Suprapubic skin (tissue), 4 donors: ENCODE results near the gene RRP36. TPM values are rescaled to one million over a fixed set of nuclear protein-coding genes. Genes with fewer than 3 reads are reported as not detected.
"Not testable (repeated sequence)": the region's sequence is repeated elsewhere in the genome, so short reads cannot be mapped to it uniquely, and the experiment has no call there.

ENCODE experiments used
- DNase-seq, 2 donors: peaks; one replicate each; pipeline ENCODE4 v3.0.0-alpha.2; 2019; ENCODE audit warnings: low spot score in 2 of 2
- H3K27ac ChIP-seq: fragments of 200-600 bp; sonication (generic); one replicate; pipeline ENCODE4 v1.5.1; 2019
- H3K27me3 ChIP-seq: fragments of 200-600 bp; sonication (generic); one replicate; pipeline ENCODE4 v1.5.1; 2019
- H3K36me3 ChIP-seq: fragments of 200-600 bp; sonication (generic); one replicate; pipeline ENCODE4 v1.5.1; 2019
- H3K4me1 ChIP-seq: fragments of 200-600 bp; sonication (generic); one replicate; pipeline ENCODE4 v1.5.1; 2019
- H3K4me3 ChIP-seq: fragments of 200-600 bp; sonication (generic); one replicate; pipeline ENCODE4 v1.5.1; 2019; ENCODE audit warnings: mild to moderate bottlenecking
- H3K9me3 ChIP-seq: fragments of 200-600 bp; sonication (generic); one replicate; pipeline ENCODE4 v1.5.1; 2019
- EP300 ChIP-seq: sonication (generic); formaldehyde crosslinking; IDR thresholded peaks from one replicate; pipeline ENCODE4 v1.6.1; 2017; ENCODE audit warnings: antibody characterized with exemption
- POLR2A ChIP-seq, 2 donors: fragments of 450-650 bp; IDR thresholded peaks; one replicate each; pipeline ENCODE4 v1.6.1; 2017; ENCODE audit warnings: antibody characterized with exemption in 2 of 2, mild to moderate bottlenecking in 2 of 2, moderate library complexity in 2 of 2
- POLR2AphosphoS5 ChIP-seq, 3 donors: sonication (generic); formaldehyde crosslinking; IDR thresholded peaks; one replicate each; pipeline ENCODE4 v1.6.1; 2017; ENCODE audit warnings: antibody characterized with exemption in 3 of 3
- WGBS: methylation state at CpG from one replicate; pipeline ENCODE4 v1.1.5; 2018; 5-methylcytosine and 5-hydroxymethylcytosine counted together
- total RNA-seq, 4 donors: library from RNA; depleted of rRNA; stranded (reverse); fragments of >200 nt; gene quantifications; one replicate each; pipeline ENCODE4 v1.1.0, GENCODE V29; 2016
- TF ChIP-seq, protein P1 (sequence below), 2 donors: fragments of 200-600 bp in 1 of 2; fragments of 450-650 bp in 1 of 2; sonication (generic) in 1 of 2; IDR thresholded peaks; one replicate each; pipeline ENCODE4 v1.5.1; 2016 to 2019; ENCODE audit warnings: antibody characterized with exemption in 2 of 2, mild to moderate bottlenecking in 1 of 2, moderate library complexity in 1 of 2

The RRP36 gene
- total RNA-seq, 4 donors from 2014 or later = 30.8 to 66.6 (median 53.6) TPM

DNA sequence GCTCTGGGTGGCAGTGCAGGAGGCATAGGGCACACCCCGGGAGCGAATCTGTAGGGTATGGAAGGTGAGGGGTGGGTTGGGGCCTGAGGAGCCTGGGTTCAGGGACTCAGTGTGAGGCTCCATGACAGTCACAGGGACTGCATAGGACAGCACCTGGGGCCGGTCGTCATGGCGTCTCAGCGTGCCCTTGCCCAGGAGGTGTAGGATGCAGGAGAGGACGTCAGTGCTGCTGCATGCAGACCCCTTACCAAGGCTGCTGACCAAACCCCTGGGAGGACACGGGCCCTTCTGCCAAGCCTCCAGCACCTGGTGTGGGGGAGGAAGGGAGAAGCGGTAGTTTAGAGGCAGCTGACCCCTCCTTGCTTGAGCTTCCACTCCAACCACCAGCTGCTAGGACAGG lies 16.3 kb downstream of the RRP36 start:
- H3K9me3 ChIP-seq = no peaks in the 10 kb centered on the region
- 86% methylated on average over 4 of the region's 9 CpGs for WGBS
- no peaks in the 10 kb centered on the region for H3K27me3 ChIP-seq
- DNase-seq = no peak
- peaks cover 76% of the 10 kb centered on the region for H3K36me3 ChIP-seq
- no peak overlapping the region for H3K27ac ChIP-seq
- no peaks in the 10 kb centered on the region for H3K4me1 ChIP-seq
- no peak overlapping the region for H3K4me3 ChIP-seq
- TF ChIP-seq POLR2A (IDR thresholded peaks at IDR 0.05) (no peak), EP300 (no peak), POLR2AphosphoS5 (IDR thresholded peaks at IDR 0.05) (no peak)
- TF ChIP-seq, protein P1, sequence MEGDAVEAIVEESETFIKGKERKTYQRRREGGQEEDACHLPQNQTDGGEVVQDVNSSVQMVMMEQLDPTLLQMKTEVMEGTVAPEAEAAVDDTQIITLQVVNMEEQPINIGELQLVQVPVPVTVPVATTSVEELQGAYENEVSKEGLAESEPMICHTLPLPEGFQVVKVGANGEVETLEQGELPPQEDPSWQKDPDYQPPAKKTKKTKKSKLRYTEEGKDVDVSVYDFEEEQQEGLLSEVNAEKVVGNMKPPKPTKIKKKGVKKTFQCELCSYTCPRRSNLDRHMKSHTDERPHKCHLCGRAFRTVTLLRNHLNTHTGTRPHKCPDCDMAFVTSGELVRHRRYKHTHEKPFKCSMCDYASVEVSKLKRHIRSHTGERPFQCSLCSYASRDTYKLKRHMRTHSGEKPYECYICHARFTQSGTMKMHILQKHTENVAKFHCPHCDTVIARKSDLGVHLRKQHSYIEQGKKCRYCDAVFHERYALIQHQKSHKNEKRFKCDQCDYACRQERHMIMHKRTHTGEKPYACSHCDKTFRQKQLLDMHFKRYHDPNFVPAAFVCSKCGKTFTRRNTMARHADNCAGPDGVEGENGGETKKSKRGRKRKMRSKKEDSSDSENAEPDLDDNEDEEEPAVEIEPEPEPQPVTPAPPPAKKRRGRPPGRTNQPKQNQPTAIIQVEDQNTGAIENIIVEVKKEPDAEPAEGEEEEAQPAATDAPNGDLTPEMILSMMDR (IDR thresholded peaks at IDR 0.05) = no peak

- no peak overlapping the region for H3K27ac ChIP-seq
- TF ChIP-seq POLR2A (IDR thresholded peaks at IDR 0.05) = no peak
- no peak for TF ChIP-seq POLR2AphosphoS5 (IDR thresholded peaks at IDR 0.05)
- TF ChIP-seq, protein P1 (IDR thresholded peaks at IDR 0.05) = no peak
- TF ChIP-seq EP300 = no peak
- H3K9me3 ChIP-seq = no peaks in the 10 kb centered on the region
- no peak overlapping the region for H3K4me3 ChIP-seq
- DNase-seq = no peak
- peaks cover 81% of the 10 kb centered on the region for H3K36me3 ChIP-seq
- H3K4me1 ChIP-seq = no peaks in the 10 kb centered on the region
- H3K27me3 ChIP-seq = no peaks in the 10 kb centered on the region
- WGBS = 77% methylated on average over 6 of the region's 9 CpGs
Measured at GRCh38 chr6:43038727-43039126, 17.3 kb downstream of the RRP36 start.

- 95% methylated on average over 14 of the region's 18 CpGs for WGBS
- no peaks in the 10 kb centered on the region for H3K27me3 ChIP-seq
- H3K4me1 ChIP-seq = no peaks in the 10 kb centered on the region
- H3K36me3 ChIP-seq = peaks cover 83% of the 10 kb centered on the region
- TF ChIP-seq POLR2AphosphoS5 (IDR thresholded peaks at IDR 0.05) (no peak), POLR2A (IDR thresholded peaks at IDR 0.05) (no peak), EP300 (no peak)
- TF ChIP-seq, protein P1 (IDR thresholded peaks at IDR 0.05) = no peak
- no peak overlapping the region for H3K27ac ChIP-seq
- no peaks in the 10 kb centered on the region for H3K9me3 ChIP-seq
- DNase-seq = no peak
- H3K4me3 ChIP-seq = no peak overlapping the region
Measured at GRCh38 chr6:43040542-43041257, 19.3 kb downstream of the RRP36 start.

GRCh38 chr6:43041475-43041874 lies 20.1 kb downstream of the RRP36 start:
- H3K4me3 ChIP-seq, H3K4me1 ChIP-seq, H3K9me3 ChIP-seq, H3K27me3 ChIP-seq, H3K27ac ChIP-seq, DNase-seq: not testable (repeated sequence)
- H3K36me3 ChIP-seq = peaks cover 83% of the 10 kb centered on the region
- WGBS = 96% methylated on average over 8 of the region's 8 CpGs

- TF ChIP-seq POLR2A (IDR thresholded peaks at IDR 0.05) (no peak), EP300 (no peak), POLR2AphosphoS5 (IDR thresholded peaks at IDR 0.05) (no peak)
- TF ChIP-seq, protein P1 (IDR thresholded peaks at IDR 0.05) = no peak
- 94% methylated on average over 9 of the region's 9 CpGs for WGBS
- H3K36me3 ChIP-seq = peaks cover 83% of the 10 kb centered on the region
Measured at GRCh38 chr6:43043310-43043709, 21.9 kb downstream of the RRP36 start.

More at GRCh38 chr6:43043310-43043709, 21.9 kb downstream of the RRP36 start:
- H3K9me3 ChIP-seq = no peaks in the 10 kb centered on the region
- H3K27me3 ChIP-seq = no peaks in the 10 kb centered on the region
- no peak overlapping the region for H3K27ac ChIP-seq
- no peak for DNase-seq
- no peaks in the 10 kb centered on the region for H3K4me1 ChIP-seq
- no peak overlapping the region for H3K4me3 ChIP-seq
